SK-N-SH (cell line): ENCODE data around the gene CDK1. TPM values are rescaled to one million over a fixed set of nuclear protein-coding genes. Genes with fewer than 3 reads are reported as not detected.

Source experiments
- CTCF ChIA-PET: fragments of 300-600, 350-600 bp; formaldehyde crosslinking; extraction: SDS; loops from one replicate; lab custom pipeline; 2021; lab: Yijun Ruan, JAX
- POLR2A ChIA-PET: fragments of 350-600 bp; sonication (Branson Sonifier 250); formaldehyde crosslinking; extraction: SDS; loops from one replicate; lab custom pipeline; 2020; ENCODE audit warnings: antibody characterized with exemption, inconsistent platforms; lab: Yijun Ruan, JAX
- DNase-seq: peaks from one replicate; pipeline ENCODE4 v3.0.0; 2012
- H2AFZ ChIP-seq: fragments of 200-600 bp; sonication (generic); 2 replicates; pipeline ENCODE4 v1.8.1; 2016; ENCODE audit warnings: antibody characterized with exemption, mild to moderate bottlenecking, low read depth
- H3F3A ChIP-seq: fragments of 200-600 bp; sonication (generic); replicated peaks from 2 replicates; pipeline ENCODE3; 2016; ENCODE audit warnings: antibody characterized with exemption, mild to moderate bottlenecking; ENCODE audit not compliant: insufficient read depth
- H3K27ac ChIP-seq, 2 experiments: fragments of 200-500 bp in 1 of 2; fragments of 200-600 bp in 1 of 2; sonication (Bioruptor generic) in 1 of 2; sonication (generic), shearing (Covaris generic) in 1 of 2; 2 replicates each; pipeline versions ENCODE4 v1.5.1 to v1.6.1; 2014 to 2016; ENCODE audit warnings: low read depth in 2 of 2, inconsistent platforms in 1 of 2, low read length in 1 of 2, mild to moderate bottlenecking in 1 of 2, mixed read lengths in 1 of 2
- H3K27me3 ChIP-seq: fragments of 200-600 bp; sonication (generic), shearing (Covaris generic); 2 replicates; pipeline ENCODE4 v1.6.1; 2016; ENCODE audit warnings: mixed run types; ENCODE audit not compliant: insufficient read depth
- H3K36me3 ChIP-seq, 2 experiments: fragments of 200-500 bp in 1 of 2; fragments of 200-600 bp in 1 of 2; sonication (Bioruptor generic) in 1 of 2; sonication (generic) in 1 of 2; replicated peaks in 1 of 2; 2 replicates each; pipeline versions ENCODE3 to v1.5.1; 2014 to 2016; ENCODE audit warnings: low read length in 1 of 2, mild to moderate bottlenecking in 1 of 2; ENCODE audit not compliant: insufficient read depth in 2 of 2, control insufficient read depth in 1 of 2
- H3K4me1 ChIP-seq, 2 experiments: fragments of 200-500 bp in 1 of 2; fragments of 200-600 bp in 1 of 2; sonication (Bioruptor generic) in 1 of 2; sonication (generic), shearing (Covaris generic) in 1 of 2; 2 replicates each; pipeline versions ENCODE4 v1.5.1 to v1.6.1; 2014 to 2016; ENCODE audit warnings: low read depth in 1 of 2, low read length in 1 of 2, mixed run types in 1 of 2; ENCODE audit not compliant: insufficient read depth in 2 of 2, control insufficient read depth in 1 of 2
- H3K4me2 ChIP-seq: fragments of 200-600 bp; sonication (generic), shearing (Covaris generic); 2 replicates; pipeline ENCODE4 v1.6.1; 2017; ENCODE audit warnings: mixed run types
- H3K4me3 ChIP-seq, 2 experiments: fragments of 200-500 bp in 1 of 2; fragments of 200-600 bp in 1 of 2; sonication (Bioruptor generic) in 1 of 2; sonication (generic), shearing (Covaris generic) in 1 of 2; 2 replicates each; pipeline versions ENCODE4 v1.5.1 to v1.8.1; 2014 to 2016; ENCODE audit warnings: low read depth in 2 of 2, inconsistent platforms in 1 of 2, low read length in 1 of 2, mild to moderate bottlenecking in 1 of 2, mixed read lengths in 1 of 2, moderate library complexity in 1 of 2
- H3K79me2 ChIP-seq: fragments of 200-600 bp; sonication (generic); 2 replicates; pipeline ENCODE4 v1.8.1; 2017; ENCODE audit warnings: mild to moderate bottlenecking; ENCODE audit not compliant: insufficient read depth
- H3K9ac ChIP-seq: fragments of 200-600 bp; sonication (generic); 2 replicates; pipeline ENCODE4 v1.6.1; 2017; ENCODE audit warnings: mixed run types
- H3K9me2 ChIP-seq: fragments of 200-600 bp; sonication (generic); 2 replicates; pipeline ENCODE4 v1.6.1; 2017; ENCODE audit warnings: mixed run types
- H3K9me3 ChIP-seq: fragments of 200-600 bp; sonication (generic); 2 replicates; pipeline ENCODE4 v1.6.1; 2017; ENCODE audit warnings: mixed run types, mild to moderate bottlenecking, moderate library complexity
- H4K20me1 ChIP-seq: fragments of 200-600 bp; sonication (generic); 2 replicates; pipeline ENCODE4 v1.6.1; 2017; ENCODE audit warnings: mild to moderate bottlenecking, mixed run types; ENCODE audit not compliant: insufficient read depth
- CHD2 ChIP-seq: fragments of 150-350 bp; IDR thresholded peaks from 2 replicates; pipeline ENCODE4 v1.6.1; 2018; ENCODE audit warnings: low read length; ENCODE audit not compliant: partially characterized antibody
- CTCF ChIP-seq: fragments of 200-600 bp; sonication (generic); IDR thresholded peaks from 2 replicates; pipeline ENCODE4 v1.6.1; 2017; ENCODE audit warnings: antibody characterized with exemption, mild to moderate bottlenecking, moderate library complexity
- ELF1 ChIP-seq: IDR thresholded peaks from 2 replicates; pipeline ENCODE4 v1.4.0; 2012
- FOSL2 ChIP-seq: IDR thresholded peaks from 2 replicates; pipeline ENCODE4 v1.4.0; 2012; ENCODE audit warnings: low read depth, mild to moderate bottlenecking, moderate library complexity, borderline replicate concordance
- JUND ChIP-seq: IDR thresholded peaks from 2 replicates; pipeline ENCODE4 v1.4.0; 2012
- MEF2A ChIP-seq: IDR thresholded peaks from 2 replicates; pipeline ENCODE4 v1.4.0; 2012; ENCODE audit warnings: low read depth, borderline replicate concordance
- NRF1 ChIP-seq: IDR thresholded peaks from 2 replicates; pipeline ENCODE4 v1.6.1; 2012; ENCODE audit warnings: low read depth, mild to moderate bottlenecking, low read length
- SIN3A ChIP-seq: IDR thresholded peaks from 2 replicates; pipeline ENCODE4 v1.6.1; 2012; ENCODE audit warnings: low read depth, mild to moderate bottlenecking, low read length, moderate library complexity, borderline replicate concordance
- TCF12 ChIP-seq: IDR thresholded peaks from 2 replicates; pipeline ENCODE4 v1.4.0; 2012
- TEAD4 ChIP-seq: IDR thresholded peaks from 2 replicates; pipeline ENCODE4 v1.4.0; 2012; ENCODE audit warnings: mild to moderate bottlenecking, borderline replicate concordance; ENCODE audit not compliant: insufficient read depth
- USF2 ChIP-seq: fragments of 150-350 bp; IDR thresholded peaks from 2 replicates; pipeline ENCODE4 v1.6.1; 2017; ENCODE audit warnings: antibody characterized with exemption, low read length, low read depth, borderline replicate concordance
- WGBS: methylation state at CpG from one replicate; pipeline ENCODE4 v1.1.6; 2017; ENCODE audit warnings: low lambda C conversion rate; 5-methylcytosine and 5-hydroxymethylcytosine counted together
- polyA plus RNA-seq, 3 experiments: library from polyadenylated mRNA; depleted of rRNA; stranded (reverse); fragments of >200 nt; gene quantifications; 2 replicates each; pipeline ENCODE4 v1.2.3, GENCODE V29; 2012
- TF ChIP-seq, protein P1 (sequence below): IDR thresholded peaks from 2 replicates; pipeline ENCODE4 v1.4.0; 2012; ENCODE audit warnings: low read depth, borderline replicate concordance

The CDK1 gene
- polyA plus RNA-seq, 1 of the 3 experiments (the other 2 are of a cell fraction), result 20.8 TPM

- Histone ChIP-seq H3K9me2 (no peaks in the 10 kb centered on the region), H3F3A (no peaks in the 10 kb centered on the region), H2AFZ (no peak overlapping the region), H3K9ac (no peak overlapping the region), H3K36me3 (no peaks in the 10 kb centered on the region), H4K20me1 (no peaks in the 10 kb centered on the region), H3K9me3 (no peaks in the 10 kb centered on the region), H3K4me1 (peaks cover 0 to 9% of the 10 kb centered on the region in 2 experiments; a peak in 2 of 4 replicates), H3K4me2 (no peak overlapping the region), H3K79me2 (no peaks in the 10 kb centered on the region), H3K27ac (no peak overlapping the region), H3K27me3 (no peaks in the 10 kb centered on the region), H3K4me3 (no peak overlapping the region)
- WGBS, result 82% methylated on average over 3 of the region's 3 CpGs
- TF ChIP-seq SIN3A (no peak), CHD2 (no peak), FOSL2 (no peak), TCF12 (no peak), ELF1 (no peak), CTCF (no peak), NRF1 (no peak), TEAD4 (no peak), USF2 (no peak)
- TF ChIP-seq, protein P1, sequence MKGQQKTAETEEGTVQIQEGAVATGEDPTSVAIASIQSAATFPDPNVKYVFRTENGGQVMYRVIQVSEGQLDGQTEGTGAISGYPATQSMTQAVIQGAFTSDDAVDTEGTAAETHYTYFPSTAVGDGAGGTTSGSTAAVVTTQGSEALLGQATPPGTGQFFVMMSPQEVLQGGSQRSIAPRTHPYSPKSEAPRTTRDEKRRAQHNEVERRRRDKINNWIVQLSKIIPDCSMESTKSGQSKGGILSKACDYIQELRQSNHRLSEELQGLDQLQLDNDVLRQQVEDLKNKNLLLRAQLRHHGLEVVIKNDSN, result no peak
- no peak for DNase-seq
- CTCF ChIA-PET, result interaction anchor here (0.9 to 1.2 kb wide), 3 partner anchors 8 to 155 kb away, joined by 3 to 4 read pairs (median 3); no protein-coding TSS in a partner anchor
- POLR2A ChIA-PET, result no interaction called here
Observed at GRCh38 chr10:60809157-60809556, 30.9 kb downstream of the CDK1 start.

- no peak overlapping the region for H3K9ac ChIP-seq
- no peak overlapping the region for H3K4me3 ChIP-seq
- TF ChIP-seq, protein P1, result peak; percentile 42; the same call in 1 of the 2 replicates
- TF ChIP-seq JUND, result no peak
- TF ChIP-seq MEF2A, result peak; percentile 50; the same call in 1 of the 2 replicates
- ChIA-PET POLR2A (no interaction called here), CTCF (no interaction called here)
- H4K20me1 ChIP-seq, result no peaks in the 10 kb centered on the region
- H3K79me2 ChIP-seq, result no peaks in the 10 kb centered on the region
- WGBS, result 87% methylated on average over 4 of the region's 4 CpGs
- H2AFZ ChIP-seq, result peak overlapping the region; percentile 50; the same call in 1 of the 2 replicates
- DNase-seq, result no peak
- H3K27me3 ChIP-seq, result no peaks in the 10 kb centered on the region
- H3K9me2 ChIP-seq, result no peaks in the 10 kb centered on the region
- no peaks in the 10 kb centered on the region for H3K9me3 ChIP-seq
- peak overlapping the region; percentile 2; the same call in 1 of the 2 replicates for H3K4me2 ChIP-seq
- peaks cover 0 to 9% of the 10 kb centered on the region in 2 experiments; a peak in 2 of 4 replicates for H3K4me1 ChIP-seq
- H3F3A ChIP-seq, result no peaks in the 10 kb centered on the region
- H3K36me3 ChIP-seq, result no peaks in the 10 kb centered on the region
- peak overlapping the region in 1 of 2 experiments; percentile 66; a peak in 2 of 4 replicates for H3K27ac ChIP-seq
Observed at GRCh38 chr10:60810437-60811182, 32.3 kb downstream of the CDK1 start.
